HG03060 (cell line): ENCODE measurements around the gene ARHGAP12.

Experiments used
- ATAC-seq: cut with Tn5 transposase; IDR thresholded peaks from one replicate; pipeline ENCODE4 v1.9.1; 2021; ENCODE audit warnings: low read depth, moderate number of reproducible peaks; ENCODE audit not compliant: unreplicated experiment

ARHGAP12 gene

GRCh38 chr10:31832261-31832660, 96.4 kb downstream of the ARHGAP12 start:
- ATAC-seq = no peak

- ATAC-seq = no peak
Observed at GRCh38 chr10:31830887-31831286, 97.7 kb downstream of the ARHGAP12 start.

- no peak for ATAC-seq
Observed at GRCh38 chr10:31829776-31830175, 98.9 kb downstream of the ARHGAP12 start.

GRCh38 chr10:31823358-31823757, 105.3 kb downstream of the ARHGAP12 start:
- no peak for ATAC-seq

- ATAC-seq = no peak
Observed at GRCh38 chr10:31822616-31823318, 105.9 kb downstream of the ARHGAP12 start.

GRCh38 chr10:31822150-31822549, 106.5 kb downstream of the ARHGAP12 start:
- no peak for ATAC-seq

- no peak for ATAC-seq
Observed at GRCh38 chr10:31820778-31821369, 107.8 kb downstream of the ARHGAP12 start.

- ATAC-seq = no peak
Observed at GRCh38 chr10:31820096-31820495, 108.5 kb downstream of the ARHGAP12 start.

- no peak for ATAC-seq
Observed at GRCh38 chr10:31819391-31819820, 109.2 kb downstream of the ARHGAP12 start.

GRCh38 chr10:31816318-31816717, 112.3 kb downstream of the ARHGAP12 start:
- ATAC-seq = no peak

- ATAC-seq = no peak
Observed at GRCh38 chr10:31808258-31809218, 120.1 kb downstream of the ARHGAP12 start.

GRCh38 chr10:31804352-31804810, 124.2 kb downstream of the ARHGAP12 start:
- no peak for ATAC-seq

- ATAC-seq = no peak
Observed at GRCh38 chr10:31803606-31804351, 124.9 kb downstream of the ARHGAP12 start.

GRCh38 chr10:31799181-31799580, 129.4 kb downstream of the ARHGAP12 start:
- no peak for ATAC-seq

GRCh38 chr10:31792745-31793144, 135.9 kb downstream of the ARHGAP12 start:
- no peak for ATAC-seq

GRCh38 chr10:31789555-31789954, 139.1 kb downstream of the ARHGAP12 start:
- ATAC-seq = no peak

GRCh38 chr10:31782701-31783100, 145.9 kb downstream of the ARHGAP12 start:
- ATAC-seq = no peak

- ATAC-seq = no peak
Observed at GRCh38 chr10:31780717-31781116, 147.9 kb downstream of the ARHGAP12 start.

- ATAC-seq = no peak
Observed at GRCh38 chr10:31778627-31779026, 150.0 kb downstream of the ARHGAP12 start.

- no peak for ATAC-seq
Observed at GRCh38 chr10:31776159-31776558, 152.5 kb downstream of the ARHGAP12 start.
